ENCODE data around the gene IL17REL.

Gene IL17REL

GRCh38 chr22:50017701-50018224, 5.2 kb upstream of the IL17REL start:
- TF ChIP-seq CTCF (IDR thresholded peaks at IDR 0.05; ENCODE audit: low read depth, low read length), result no peak
- no peak overlapping the region for H3K4me3 ChIP-seq (ENCODE audit: low read depth, low read length)

GRCh38 chr22:50016988-50017700, 4.6 kb upstream of the IL17REL start:
- no peak overlapping the region for H3K4me3 ChIP-seq (ENCODE audit: low read depth, low read length)
- TF ChIP-seq CTCF (IDR thresholded peaks at IDR 0.05; ENCODE audit: low read depth, low read length), result no peak

GRCh38 chr22:50016308-50016987, 3.9 kb upstream of the IL17REL start:
- H3K4me3 ChIP-seq (ENCODE audit: low read depth, low read length), result no peak overlapping the region

DNA sequence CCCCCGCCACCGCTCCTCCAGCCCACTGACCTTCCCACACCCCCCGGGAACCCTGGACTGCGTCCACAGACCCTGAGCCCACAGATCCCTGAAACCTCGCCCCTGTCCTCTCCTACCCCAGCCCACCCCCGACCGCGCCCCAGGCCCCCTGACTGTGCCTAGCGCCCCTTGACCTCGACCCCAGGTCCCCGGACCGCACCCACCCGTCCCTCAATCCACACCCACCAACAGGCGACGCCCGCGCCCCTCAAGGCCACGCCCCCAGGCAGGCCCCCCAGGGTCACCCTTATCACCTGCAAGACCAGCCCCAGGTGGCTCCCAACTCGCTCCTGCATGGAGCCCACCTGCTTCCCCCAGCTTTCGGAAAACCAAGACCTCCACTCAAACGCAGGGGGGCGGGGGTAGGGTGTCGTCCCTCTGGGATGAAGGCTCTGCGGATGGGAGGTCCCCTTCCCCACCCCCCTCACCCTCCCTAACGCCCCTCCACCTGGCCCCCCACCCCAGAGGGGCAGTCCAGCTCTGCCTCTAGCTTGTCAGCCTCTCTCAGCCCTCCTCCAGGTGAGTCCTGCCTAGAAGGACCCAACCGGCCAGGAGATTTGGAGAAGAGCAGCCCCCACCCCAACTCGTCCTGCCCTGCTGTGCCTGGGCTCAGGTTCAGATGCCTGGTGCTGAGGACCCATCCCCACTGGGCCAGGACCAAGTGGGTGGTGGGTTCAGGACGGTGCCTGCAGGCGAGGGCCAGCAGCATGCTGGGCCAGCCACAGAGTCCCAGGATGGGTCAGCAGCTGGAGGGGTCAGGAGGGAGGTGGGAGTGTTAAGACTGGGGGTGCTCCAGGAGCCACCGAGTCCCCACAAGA, 3.1 kb upstream of the IL17REL start:
- no peak for TF ChIP-seq CTCF (IDR thresholded peaks at IDR 0.05; ENCODE audit: low read depth, low read length)
- no peak overlapping the region for H3K4me3 ChIP-seq (ENCODE audit: low read depth, low read length)

More at GRCh38 chr22:50016308-50016987, 3.9 kb upstream of the IL17REL start:
- no peak for TF ChIP-seq CTCF (IDR thresholded peaks at IDR 0.05; ENCODE audit: low read depth, low read length)

DNA sequence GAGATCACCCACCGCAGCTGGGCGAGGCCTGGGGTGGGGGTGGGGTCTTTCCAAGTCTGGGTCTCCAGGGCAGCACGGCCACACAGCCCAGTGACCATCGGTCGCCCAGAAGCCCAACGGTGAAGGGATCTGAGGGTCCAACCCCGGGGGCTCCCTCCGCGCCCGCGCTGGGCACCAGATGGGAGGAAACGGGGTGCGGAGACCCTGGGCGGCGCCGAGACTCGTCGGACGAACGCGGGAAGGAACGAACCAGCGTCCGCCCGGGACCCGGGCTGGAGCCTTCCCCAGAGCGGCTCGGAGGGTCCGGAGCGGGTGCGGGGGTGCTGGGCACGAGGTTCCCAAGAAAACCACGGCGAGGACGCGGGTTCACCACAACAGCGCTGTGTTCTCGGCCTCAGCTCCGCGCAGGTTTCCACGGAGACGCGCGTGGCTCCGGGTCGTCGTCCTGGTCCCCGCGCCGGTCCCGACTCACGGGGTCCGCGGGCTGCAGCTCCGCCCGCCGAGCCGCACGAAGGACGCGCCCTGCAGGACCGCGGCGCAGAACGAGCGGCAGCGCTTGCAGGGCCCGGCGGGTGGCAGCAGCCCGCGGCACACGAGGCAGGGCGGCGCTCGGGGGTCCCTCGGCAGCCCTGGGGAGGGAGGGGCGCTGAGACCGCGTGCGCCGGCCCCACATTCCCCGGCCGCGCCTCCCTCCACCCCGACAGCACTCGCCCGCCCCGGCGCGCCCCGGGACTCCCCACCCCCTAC, 2.3 kb upstream of the IL17REL start:
- no peak for TF ChIP-seq CTCF (IDR thresholded peaks at IDR 0.05; ENCODE audit: low read depth, low read length)
- H3K4me3 ChIP-seq (ENCODE audit: low read depth, low read length), result no peak overlapping the region

DNA sequence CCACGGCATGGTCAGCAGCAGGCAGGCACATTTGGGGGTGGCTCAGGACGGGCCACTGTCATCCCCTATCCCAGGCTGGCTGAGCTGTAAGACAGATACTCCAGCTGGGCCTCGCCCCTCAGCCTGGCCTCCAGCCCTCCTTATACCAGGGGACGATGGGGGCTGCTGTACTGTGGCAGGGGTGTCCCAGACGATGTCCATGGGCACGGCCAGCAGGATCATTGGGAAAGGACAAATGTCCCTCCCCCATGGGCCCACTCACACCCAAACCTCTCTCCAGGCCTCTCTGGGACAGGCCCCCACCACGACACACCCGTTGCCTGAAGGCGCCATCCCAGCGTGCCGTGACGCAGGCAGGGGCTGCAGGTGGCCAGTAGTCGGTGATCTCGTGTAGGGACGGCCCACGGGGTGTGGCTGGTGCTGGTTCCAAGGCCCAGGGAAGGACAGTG, 1.5 kb upstream of the IL17REL start:
- no peak for TF ChIP-seq CTCF (IDR thresholded peaks at IDR 0.05; ENCODE audit: low read depth, low read length)
- H3K4me3 ChIP-seq (ENCODE audit: low read depth, low read length), result no peak overlapping the region

All from WI38 (cell line).